GM19025 (cell line): ENCODE measurements around the gene PIK3R4.

ENCODE experiments used
- ATAC-seq: cut with Tn5 transposase; IDR thresholded peaks from one replicate; pipeline ENCODE4 v1.9.1; 2021; ENCODE audit warnings: mild to moderate bottlenecking, low read depth, moderate library complexity; ENCODE audit not compliant: unreplicated experiment

The PIK3R4 gene

GRCh38 chr3:130746246-130747039 is at the start of gene PIK3R4:
TSS of gene PIK3R4 (minus strand) at chr3:130746829. CDS start at chr3:130745218, 1,611 bp downstream.
- peak; percentile 87 for ATAC-seq

- no peak for ATAC-seq
Measured at GRCh38 chr3:130795396-130795795, 48.8 kb upstream of the PIK3R4 start.

- ATAC-seq: no peak
Measured at GRCh38 chr3:130792246-130792645, 45.6 kb upstream of the PIK3R4 start.

GRCh38 chr3:130789782-130790322 is 43.2 kb upstream of the PIK3R4 start:
- no peak for ATAC-seq

- ATAC-seq: no peak
Measured at GRCh38 chr3:130787422-130788068, 40.9 kb upstream of the PIK3R4 start.

GRCh38 chr3:130786306-130786705 is 39.7 kb upstream of the PIK3R4 start:
- ATAC-seq: no peak

GRCh38 chr3:130783629-130784028 is 37.0 kb upstream of the PIK3R4 start:
- ATAC-seq: no peak

- ATAC-seq: no peak
Measured at GRCh38 chr3:130779486-130779885, 32.9 kb upstream of the PIK3R4 start.

GRCh38 chr3:130779031-130779430 is 32.4 kb upstream of the PIK3R4 start:
- peak; percentile 90 for ATAC-seq

GRCh38 chr3:130773366-130773765 is 26.7 kb upstream of the PIK3R4 start:
- ATAC-seq: no peak

GRCh38 chr3:130772129-130772528 is 25.5 kb upstream of the PIK3R4 start:
- ATAC-seq: no peak

GRCh38 chr3:130770644-130771043 is 24.0 kb upstream of the PIK3R4 start:
- no peak for ATAC-seq

- ATAC-seq: no peak
Measured at GRCh38 chr3:130761730-130762311, 15.2 kb upstream of the PIK3R4 start.

- no peak for ATAC-seq
Measured at GRCh38 chr3:130760922-130761321, 14.3 kb upstream of the PIK3R4 start.

- ATAC-seq: no peak
Measured at GRCh38 chr3:130759692-130760338, 13.2 kb upstream of the PIK3R4 start.

GRCh38 chr3:130758624-130759369 is 12.2 kb upstream of the PIK3R4 start:
- no peak for ATAC-seq

- no peak for ATAC-seq
Measured at GRCh38 chr3:130757611-130758150, 11.1 kb upstream of the PIK3R4 start.

GRCh38 chr3:130755666-130756065 is 9.0 kb upstream of the PIK3R4 start:
- no peak for ATAC-seq

- ATAC-seq: no peak
Measured at GRCh38 chr3:130748981-130749380, 2.4 kb upstream of the PIK3R4 start.

GRCh38 chr3:130748467-130748861 is 1.8 kb upstream of the PIK3R4 start:
- ATAC-seq: no peak
